Stimulated activated CD4-positive, alpha-beta T cell treated with anti-CD3 and anti-CD28 coated beads, Interleukin-12 subunit alpha, Interleukin-12 subunit beta, amount 100 ng/mL, for 48 hours (primary cell): ENCODE measurements around the gene PRRC2B.
"Not testable (repeated sequence)": the region's sequence is repeated elsewhere in the genome, so short reads cannot be mapped to it uniquely, and the experiment has no call there.

Source experiments
- DNase-seq, 3 donors: peaks; one replicate each; pipeline ENCODE4 v3.0.0-alpha.2; 2020; ENCODE audit warnings: low read depth in 2 of 3, low spot score in 1 of 3

Gene PRRC2B

DNA sequence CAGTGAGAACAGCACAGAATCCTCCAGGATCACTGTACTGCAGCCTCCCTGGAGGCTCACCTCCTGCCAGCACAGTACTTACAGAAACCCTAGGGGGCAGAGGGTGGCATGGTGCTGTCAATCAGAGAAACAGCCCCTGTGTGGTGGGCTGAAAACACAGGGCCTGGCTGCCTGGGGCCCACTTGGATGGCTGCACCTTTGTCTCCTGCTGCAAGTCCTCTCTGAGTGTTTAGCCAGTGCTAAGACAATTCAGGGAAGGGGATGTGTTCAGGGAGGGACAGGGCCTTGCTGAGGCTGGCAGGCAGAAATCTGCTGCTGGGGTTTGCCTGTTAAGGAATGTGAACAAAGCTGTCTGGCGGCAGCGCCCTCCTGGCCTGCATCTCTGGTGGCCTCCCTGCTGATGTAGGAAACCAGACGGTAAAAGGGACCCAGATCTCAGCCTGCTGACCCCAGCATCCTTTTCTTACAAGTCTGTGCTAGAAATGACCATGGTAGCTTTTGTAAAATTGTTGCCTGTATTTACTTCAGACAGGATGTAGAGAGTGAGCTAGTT, 39.5 kb downstream of the PRRC2B start:
- DNase-seq = no peak

DNA sequence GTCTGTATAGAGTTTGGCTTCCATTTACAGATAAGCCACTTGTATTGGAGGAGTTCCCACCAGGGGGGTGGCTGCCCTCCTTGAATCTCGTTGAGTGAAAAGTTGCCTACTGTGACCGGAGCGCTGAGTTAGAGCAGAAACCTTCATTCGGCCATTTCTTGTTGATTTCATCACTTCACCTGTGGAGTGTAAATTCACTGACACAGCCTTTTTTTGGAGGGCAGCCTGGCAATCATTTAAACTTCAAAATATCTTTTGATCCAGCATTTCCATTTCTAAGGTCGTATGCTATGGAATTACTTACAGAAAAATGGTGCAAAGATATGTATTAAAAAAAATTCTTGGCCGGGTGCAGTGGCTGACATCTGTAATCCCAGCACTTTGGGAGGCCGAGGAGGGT, 40.8 kb downstream of the PRRC2B start:
- DNase-seq = no peak

DNA sequence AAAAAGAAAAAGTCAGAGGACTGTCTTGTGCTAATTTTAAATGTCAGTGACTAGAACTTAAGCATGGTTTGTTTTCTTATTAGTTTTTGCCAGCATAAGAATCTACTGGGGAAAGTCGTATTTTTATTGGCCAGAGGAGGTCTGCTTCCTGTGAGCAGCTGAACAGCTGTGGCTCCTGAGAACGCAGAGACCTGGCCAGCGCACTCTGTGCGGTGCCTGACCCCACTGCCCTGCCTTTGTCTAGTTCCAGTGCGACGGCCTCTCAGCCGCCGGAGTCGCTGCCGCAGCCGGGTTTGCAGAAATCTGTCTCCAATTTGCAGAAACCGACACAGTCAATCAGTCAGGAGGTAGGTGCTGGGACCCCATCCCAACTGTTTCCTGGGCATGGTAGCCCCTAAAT, 42.5 kb downstream of the PRRC2B start:
- no peak for DNase-seq

DNA sequence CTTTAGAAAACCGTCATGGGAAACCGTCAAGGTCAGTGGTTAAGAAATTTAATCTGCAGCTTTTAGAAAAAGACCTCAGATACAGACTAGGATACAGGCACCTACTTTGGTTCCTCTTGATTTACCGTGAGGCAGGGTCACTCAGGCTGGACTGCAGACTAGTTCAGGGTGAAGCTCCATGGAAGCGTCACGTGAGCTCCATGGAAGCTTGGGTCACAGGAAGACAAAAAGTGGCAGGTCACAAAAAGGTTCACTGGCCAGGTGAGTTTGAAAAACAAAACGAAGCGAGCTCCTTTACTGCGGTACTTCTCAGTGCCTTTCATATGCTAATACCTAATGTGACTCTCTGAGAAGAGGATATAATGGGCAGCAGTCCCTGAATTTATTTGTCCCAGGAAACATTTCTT, 43.0 kb downstream of the PRRC2B start:
- DNase-seq = no peak

DNA sequence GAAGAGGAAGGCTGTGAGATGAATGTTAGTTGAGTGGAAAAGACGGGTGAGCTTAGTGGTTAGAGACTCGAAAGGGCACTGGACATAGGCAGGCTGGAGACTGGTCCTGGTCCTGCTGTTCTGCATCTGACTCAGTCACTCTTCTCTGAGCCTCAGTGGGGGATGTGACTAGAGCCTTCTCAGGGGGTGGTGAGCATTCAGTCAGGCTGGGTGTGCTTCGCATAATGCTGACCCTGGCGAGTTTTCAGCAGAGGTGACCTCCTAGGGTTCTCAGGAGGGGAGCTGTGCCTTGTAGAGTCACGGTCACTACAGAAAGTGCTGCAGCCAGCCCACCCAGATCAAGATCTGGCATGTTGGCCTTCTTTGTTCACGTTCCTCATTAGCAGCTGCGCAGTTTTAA, 44.3 kb downstream of the PRRC2B start:
- no peak for DNase-seq

DNA sequence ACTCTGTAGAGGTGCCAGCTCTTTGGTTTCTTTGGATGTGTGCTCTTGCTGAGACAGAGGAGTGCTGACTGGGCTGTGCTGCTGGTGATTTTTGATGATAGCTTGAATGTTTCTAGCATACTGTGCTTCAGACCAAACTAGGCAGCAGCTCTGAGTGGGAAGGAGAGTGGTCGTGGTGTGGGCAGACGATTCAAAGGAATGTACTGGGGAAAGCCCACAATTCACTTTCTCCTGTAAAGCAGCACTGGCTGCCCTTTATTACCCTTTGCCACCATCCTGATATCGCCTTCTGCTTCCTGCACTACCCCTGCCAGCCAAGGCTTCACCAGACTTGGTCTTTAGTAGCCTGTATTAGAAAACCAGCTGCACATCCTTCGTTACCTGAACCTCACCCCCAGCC, 45.3 kb downstream of the PRRC2B start:
- no peak for DNase-seq

DNA sequence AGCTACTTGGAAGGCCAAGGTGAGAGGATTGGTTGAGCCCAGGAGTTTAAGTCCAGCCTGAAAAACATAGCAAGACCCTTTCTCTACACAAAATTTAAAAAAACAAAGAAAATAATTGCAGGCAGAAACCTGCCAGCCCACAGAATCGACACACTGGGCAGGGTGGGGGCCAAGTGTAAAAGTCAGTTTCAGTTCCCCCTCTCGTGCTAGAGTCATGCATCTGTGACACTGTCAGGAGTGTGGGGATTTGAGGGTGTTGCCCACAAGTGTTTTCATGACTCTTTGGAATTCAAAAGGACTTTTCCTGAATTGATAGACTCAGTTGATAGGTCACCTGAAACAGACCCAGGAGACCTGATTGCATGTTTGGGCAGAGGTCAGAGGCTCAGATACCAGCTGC, 47.6 kb downstream of the PRRC2B start:
- no peak for DNase-seq

DNA sequence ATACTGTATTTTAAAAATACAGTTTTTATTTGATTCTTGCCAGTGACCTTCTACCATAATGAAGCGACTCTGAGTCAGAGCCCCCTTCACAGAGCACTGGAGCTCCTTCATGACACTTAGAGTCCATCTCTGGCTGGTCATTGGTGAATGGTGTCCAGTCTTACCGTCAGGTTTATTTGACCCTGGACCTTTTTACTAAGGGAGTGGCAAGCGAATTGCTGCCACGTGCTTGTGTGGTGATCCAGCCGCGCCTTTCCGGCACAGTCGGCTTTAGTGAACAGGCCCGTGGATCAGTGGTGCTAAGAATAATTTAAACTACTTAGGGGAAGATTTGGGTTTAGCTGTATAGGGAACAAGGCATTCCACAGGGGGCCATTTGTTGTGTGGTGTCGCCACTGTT, 48.5 kb downstream of the PRRC2B start:
- no peak for DNase-seq

DNA sequence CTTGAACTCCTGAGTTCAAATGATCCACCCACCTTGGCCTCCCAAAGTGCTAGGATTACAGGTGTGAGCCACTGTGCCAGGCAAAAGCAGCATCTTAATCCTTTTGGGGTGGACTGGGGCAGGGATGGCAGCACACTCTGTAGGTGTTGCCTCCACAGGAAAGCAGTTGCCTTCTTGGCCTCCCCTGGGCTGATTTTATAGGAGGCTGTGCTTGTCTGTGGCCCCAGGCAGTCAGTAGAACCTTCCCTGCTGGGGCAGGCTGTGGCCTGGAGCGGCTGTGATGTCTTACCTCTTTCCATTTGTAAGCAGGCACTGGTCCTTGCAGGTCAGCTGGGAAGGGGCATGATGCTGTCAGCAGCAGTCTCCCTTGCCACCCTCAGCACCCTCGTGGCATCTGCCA, 49.8 kb downstream of the PRRC2B start:
- no peak for DNase-seq

DNA sequence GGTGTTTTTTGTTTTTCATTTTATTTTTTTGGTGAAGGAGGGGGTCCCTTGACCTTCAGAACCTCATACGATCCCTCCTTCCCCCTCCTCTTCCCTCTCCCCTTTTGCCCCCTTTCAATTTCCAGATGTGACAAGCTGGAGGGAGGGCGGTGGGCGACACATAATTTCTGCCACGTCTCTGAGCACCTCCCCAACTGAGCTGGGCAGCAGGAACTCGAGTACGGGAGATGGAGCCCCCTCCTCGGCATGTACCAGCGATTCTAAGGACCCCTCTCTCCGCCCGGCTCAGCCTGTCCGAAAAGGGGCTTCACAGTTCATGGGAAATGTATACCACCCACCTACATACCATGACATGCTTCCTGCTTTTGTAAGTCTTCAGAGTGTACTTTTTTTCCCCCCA, 52.4 kb downstream of the PRRC2B start:
- no peak for DNase-seq

DNA sequence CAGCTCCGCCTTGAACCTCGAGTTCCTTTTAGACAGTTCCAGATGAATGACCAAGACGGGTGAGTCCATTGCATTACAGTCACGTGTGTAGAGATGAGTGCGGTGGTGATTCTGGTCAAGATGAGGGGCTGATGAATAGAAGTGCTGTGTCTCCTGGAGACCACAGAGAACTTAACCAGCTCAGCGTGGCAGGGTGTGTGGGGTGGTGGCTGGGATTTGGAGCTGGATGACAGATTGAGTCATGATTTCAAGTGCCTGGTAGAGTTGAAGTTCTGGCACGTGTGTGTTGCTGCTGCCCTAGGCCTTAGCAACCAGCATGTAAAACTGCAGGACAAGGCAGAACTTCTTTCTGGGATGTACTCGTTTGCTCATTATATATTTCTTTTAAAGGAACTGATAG, 53.3 kb downstream of the PRRC2B start:
- DNase-seq = no peak

DNA sequence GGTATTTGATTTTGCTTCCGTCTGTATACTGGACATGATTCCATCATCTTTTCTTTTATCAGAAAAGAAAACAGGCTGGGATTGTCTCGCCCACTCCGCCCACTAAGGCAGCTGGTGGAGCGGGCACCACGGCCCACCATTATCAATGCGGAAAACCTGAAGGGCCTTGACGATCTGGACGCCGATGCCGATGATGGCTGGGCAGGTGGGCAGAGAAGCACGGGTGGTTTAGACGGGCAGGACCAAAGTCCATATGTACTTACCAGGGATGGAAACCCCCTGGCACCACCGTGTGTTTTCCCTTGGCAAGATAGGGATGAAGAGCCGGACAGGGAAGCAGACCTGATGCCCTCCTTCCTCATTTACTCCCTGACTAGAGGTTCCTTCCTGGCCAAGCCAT, 53.7 kb downstream of the PRRC2B start:
- no peak for DNase-seq

DNA sequence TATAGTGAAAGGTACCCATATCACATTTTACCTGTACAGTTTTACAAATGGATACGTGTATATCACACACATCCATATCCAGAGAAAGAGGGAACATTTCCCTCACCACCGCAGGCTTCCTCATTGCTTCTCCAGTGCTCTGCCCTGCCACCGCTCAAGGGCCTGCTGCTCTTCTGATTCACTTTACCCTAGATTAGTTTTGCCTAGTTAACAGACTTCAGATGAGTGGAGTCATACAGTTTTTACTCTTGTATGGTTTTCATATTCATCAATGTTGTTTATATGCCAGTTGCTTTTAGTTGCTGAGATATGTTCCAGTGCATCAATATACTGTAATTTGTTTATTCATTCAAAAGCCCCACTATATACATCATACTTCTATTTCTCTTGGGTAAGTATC, 54.9 kb downstream of the PRRC2B start:
- DNase-seq = no peak

DNA sequence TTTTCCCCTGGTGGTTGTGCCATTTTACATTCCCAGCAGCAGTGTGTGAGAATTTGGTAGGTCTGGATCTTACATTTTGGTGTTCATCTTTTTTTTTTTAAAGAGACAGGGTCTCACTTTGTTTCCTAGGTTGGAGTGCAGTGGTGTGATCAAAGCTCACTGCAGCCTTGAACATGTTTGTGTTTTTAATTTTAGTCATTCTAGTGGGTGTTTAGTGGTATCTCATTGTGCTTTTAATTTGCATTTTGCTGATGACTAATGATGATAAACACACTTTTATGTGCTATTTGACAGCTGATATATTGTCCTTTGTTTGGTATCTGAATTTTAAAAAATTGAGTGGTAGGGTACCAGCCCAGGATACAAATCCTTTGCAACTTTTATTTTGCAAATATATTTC, 55.4 kb downstream of the PRRC2B start:
- no peak for DNase-seq

DNA sequence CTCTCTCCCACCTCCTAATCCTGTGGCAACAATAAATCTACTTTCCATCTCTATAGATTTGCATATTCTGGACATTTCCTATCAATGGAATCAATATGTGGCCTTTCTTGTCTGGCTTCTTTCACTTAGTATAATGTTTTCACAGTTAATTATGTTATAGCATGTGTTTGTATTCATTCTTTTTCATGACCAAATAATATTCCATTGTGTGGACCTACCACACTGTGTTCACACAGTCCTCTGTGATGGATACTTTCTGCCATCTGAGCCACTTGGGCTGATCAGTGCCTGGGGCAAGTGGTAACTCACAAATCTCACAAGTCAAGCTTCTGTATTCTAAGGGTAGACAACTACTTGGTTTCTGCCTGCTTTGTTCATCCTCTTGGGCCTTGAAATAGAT, 60.1 kb downstream of the PRRC2B start:
- DNase-seq = no peak

DNA sequence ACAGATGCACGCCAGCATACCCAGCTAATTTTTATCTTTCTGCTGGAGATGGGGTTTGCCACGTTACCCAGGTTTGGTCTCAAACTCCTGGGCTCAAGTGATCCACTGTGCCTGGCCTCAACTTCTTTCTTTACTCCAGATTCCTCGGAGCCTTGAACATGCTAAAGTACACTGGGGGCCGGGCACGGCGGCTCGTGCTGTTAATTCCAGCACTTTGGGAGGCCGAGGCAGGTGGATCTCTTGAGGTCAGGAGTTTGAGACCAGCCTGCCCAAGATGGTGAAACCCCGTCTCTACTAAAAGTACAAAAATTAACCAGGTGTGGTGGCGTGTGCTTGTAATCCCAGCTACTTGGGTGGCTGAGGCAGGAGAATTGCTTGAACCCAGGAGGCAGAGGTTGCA, 61.8 kb downstream of the PRRC2B start:
- DNase-seq = not testable (repeated sequence)

DNA sequence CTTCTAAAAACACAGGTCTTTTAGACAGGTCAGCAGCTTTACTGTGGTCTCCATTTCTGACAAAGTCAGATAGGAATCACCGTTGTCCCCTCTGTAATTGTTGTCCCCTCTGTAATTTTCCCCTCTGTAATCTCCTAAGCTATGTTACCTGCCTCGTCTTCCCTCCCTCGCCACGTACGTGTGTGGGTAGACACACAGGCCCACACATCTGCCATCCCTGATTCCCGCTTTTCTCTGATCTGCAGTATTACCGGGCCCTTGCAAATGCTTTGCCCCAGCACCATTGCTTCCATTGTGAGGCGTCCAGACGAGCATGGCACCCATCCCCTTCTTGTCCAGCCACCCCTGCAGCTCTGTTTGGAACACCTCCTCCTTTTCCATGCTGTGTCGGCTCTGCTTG, 63.9 kb downstream of the PRRC2B start:
- no peak for DNase-seq

DNA sequence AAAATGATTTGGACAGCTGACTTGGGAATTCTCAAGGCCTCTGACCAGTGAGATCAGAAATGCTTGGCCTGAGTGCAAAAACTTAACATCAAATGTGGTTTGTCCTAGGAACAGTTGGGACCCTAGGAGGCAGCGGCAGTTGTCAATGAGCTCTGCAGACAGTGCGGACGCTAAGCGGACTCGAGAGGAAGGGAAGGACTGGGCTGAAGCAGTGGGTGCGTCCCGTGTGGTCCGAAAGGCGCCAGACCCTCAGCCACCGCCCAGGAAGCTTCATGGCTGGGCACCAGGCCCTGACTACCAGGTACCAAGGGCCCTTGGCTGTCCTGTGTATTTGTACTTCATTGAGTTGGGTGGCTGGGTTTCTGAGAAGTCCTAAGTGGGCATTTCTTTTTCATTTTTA, 65.2 kb downstream of the PRRC2B start:
- DNase-seq = no peak

DNA sequence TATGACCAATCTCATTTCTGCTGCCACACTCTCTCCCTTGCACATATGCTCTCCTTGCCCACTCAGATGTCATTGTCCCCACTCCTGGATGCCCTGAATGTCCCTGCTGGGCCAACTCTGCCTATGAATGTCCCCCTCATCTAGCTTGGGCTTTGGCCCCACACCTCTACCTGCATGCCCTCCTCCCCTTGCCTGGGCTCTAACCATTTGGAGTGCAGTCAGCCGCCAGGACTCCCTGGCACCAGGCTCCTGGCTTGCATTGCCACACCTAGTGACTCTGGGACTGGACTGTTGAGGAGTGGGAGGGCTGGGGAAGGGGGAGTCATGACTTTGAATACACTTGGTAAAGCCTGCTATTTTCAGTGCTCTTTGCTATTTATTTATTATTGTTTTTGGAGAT, 67.3 kb downstream of the PRRC2B start:
- DNase-seq = no peak

DNA sequence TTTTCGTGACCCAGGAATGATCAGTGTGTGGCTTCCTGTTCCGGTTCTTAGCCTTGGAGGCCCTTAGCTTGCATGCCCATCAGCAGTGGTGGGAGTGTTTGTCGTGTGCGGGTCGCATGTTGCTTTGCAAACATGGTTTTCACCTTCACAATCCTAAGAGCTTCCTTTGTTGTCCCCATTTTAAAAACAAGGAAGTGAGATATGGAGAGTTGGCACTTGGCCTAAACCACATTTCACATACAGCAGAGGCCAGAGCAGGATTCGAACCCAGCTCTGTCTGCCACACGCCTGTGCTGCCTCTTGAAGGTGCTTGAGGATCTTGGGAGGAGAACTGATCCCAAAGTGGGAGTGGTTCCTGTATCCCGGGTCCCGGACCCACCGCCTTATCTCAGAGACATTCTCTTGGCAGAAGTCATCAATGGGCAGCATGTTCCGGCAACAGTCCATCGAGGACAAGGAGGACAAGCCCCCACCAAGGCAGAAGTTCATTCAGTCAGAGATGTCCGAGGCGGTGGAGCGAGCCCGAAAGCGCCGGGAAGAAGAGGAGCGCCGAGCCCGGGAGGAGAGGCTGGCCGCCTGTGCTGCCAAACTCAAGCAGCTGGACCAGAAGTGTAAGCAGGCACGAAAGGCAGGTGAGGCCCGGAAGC, 70.6 kb downstream of the PRRC2B start:
- no peak for DNase-seq

DNA sequence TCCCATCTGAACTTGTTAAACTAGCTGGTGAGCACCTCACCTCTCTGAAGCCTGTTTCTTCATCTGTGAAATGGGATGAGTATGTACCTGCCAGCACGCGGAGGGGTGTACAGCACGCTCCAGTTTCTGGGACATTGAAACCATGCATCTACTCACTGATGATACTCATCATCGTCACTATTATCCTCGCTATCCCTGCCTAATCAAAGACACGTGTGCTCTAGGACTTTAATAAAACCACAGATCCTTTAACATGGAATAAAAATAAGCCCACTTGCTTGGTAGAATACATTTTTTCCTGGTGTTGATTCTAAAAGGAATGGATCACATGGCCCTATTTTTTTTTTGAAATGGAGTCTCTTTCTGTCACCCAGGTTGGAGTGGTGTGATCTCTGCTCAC, 71.5 kb downstream of the PRRC2B start:
- no peak for DNase-seq

DNA sequence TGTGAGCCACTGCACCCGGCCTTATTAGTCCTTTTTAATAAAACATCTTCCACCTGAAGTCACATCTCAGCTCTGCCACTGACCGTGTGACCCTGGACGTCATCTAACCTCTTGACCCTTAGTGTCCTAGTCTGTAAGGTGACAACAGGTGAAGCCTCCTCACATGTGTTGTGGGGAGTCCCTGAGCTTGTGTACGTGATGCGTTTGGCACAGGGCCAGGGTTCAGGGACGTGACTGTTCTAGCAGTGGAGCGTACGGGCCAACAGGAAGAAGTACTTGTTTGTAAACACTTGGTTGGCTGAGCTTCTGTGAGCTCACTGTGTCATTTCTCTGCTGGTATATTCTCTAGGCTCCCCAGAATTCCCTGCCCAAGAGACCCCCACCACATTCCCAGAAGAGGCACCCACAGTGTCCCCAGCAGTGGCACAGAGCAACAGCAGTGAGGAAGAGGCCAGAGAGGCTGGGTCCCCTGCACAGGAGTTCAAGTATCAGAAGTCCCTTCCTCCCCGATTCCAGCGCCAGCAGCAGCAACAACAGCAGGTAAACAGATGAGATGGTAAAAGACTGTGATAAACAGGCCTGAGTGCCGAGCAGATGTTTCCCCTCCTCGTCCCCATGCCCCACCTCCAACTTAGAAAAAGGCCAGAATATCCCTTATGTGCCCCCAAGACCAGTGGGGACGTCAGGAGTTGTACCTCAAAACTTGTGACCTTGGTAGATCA, 73.5 kb downstream of the PRRC2B start:
- no peak for DNase-seq

DNA sequence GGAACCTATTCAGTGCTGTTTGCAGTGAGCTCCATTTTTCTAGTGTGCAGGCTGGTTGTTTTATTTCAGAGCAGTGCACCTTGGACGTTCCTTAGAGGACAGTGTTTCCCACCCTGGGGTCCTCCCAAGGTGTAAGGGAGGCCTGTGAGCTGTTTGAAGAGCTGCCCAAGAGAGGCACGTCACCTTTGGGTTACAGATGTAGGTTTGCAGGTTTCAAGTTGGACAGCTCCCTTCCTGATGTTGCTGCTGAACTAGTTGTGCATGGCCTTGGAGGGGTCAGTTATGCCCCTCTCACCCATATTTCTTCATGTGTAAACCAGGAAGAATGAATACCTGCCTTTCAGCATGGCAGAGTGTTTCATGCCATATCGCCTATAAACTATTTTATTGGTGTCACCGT, 74.1 kb downstream of the PRRC2B start:
- no peak for DNase-seq
